NCI-H748 treated with DMSO at 0.1 percent for 48 hours (cell line): Measurements from ENCODE around the gene RUFY3.
"Not testable (repeated sequence)": the region's sequence is repeated elsewhere in the genome, so short reads cannot be mapped to it uniquely, and the experiment has no call there.

ENCODE experiments used
- DNase-seq: peaks from one replicate; lab custom pipeline; 2025; lab: John Stamatoyannopoulos, UW

The RUFY3 gene

GRCh38 chr4:70778888-70779422 lies 57.2 kb downstream of the RUFY3 start:
- DNase-seq: no peak

GRCh38 chr4:70783096-70783495 lies 61.3 kb downstream of the RUFY3 start:
- DNase-seq: no peak

- no peak for DNase-seq
Observed at GRCh38 chr4:70787496-70787895, 65.7 kb downstream of the RUFY3 start.

- no peak for DNase-seq
Observed at GRCh38 chr4:70788733-70789132, 67.0 kb downstream of the RUFY3 start.

GRCh38 chr4:70793626-70794025 lies 71.9 kb downstream of the RUFY3 start:
- no peak for DNase-seq

- DNase-seq: no peak
Observed at GRCh38 chr4:70801265-70801809, 79.6 kb downstream of the RUFY3 start.

GRCh38 chr4:70802928-70803580 lies 81.3 kb downstream of the RUFY3 start:
- peak; percentile 25 for DNase-seq

- DNase-seq: no peak
Observed at GRCh38 chr4:70808151-70808550, 86.4 kb downstream of the RUFY3 start.

- DNase-seq: no peak
Observed at GRCh38 chr4:70815370-70815769, 93.6 kb downstream of the RUFY3 start.

GRCh38 chr4:70816894-70817293 lies 95.1 kb downstream of the RUFY3 start:
- DNase-seq: no peak

- DNase-seq: no peak
Observed at GRCh38 chr4:70818173-70818855, 96.5 kb downstream of the RUFY3 start.

- DNase-seq: no peak
Observed at GRCh38 chr4:70818921-70819320, 97.2 kb downstream of the RUFY3 start.

- DNase-seq: no peak
Observed at GRCh38 chr4:70829015-70829414, 107.3 kb downstream of the RUFY3 start.

GRCh38 chr4:70829492-70829891 lies 107.7 kb downstream of the RUFY3 start:
- no peak for DNase-seq

- DNase-seq: no peak
Observed at GRCh38 chr4:70830054-70830453, 108.3 kb downstream of the RUFY3 start.

- DNase-seq: no peak
Observed at GRCh38 chr4:70831293-70831692, 109.5 kb downstream of the RUFY3 start.

- no peak for DNase-seq
Observed at GRCh38 chr4:70833675-70834074, 111.9 kb downstream of the RUFY3 start.

- no peak for DNase-seq
Observed at GRCh38 chr4:70836081-70836480, 114.3 kb downstream of the RUFY3 start.

- no peak for DNase-seq
Observed at GRCh38 chr4:70838204-70838603, 116.4 kb downstream of the RUFY3 start.

- DNase-seq: peak; percentile 2
Observed at GRCh38 chr4:70838666-70839588, 117.2 kb downstream of the RUFY3 start.

GRCh38 chr4:70839589-70840093 lies 117.9 kb downstream of the RUFY3 start, which contains the start of gene GRSF1:
TSS of gene GRSF1 (minus strand) at chr4:70839890. CDS start at chr4:70839827, 63 bp downstream.
- peak; percentile 57 for DNase-seq

GRCh38 chr4:70840137-70840536 lies 118.4 kb downstream of the RUFY3 start:
- DNase-seq: not testable (repeated sequence)
